ENCODE measurements around the gene ATF7. TPM values are rescaled to one million over a fixed set of nuclear protein-coding genes. Genes with fewer than 3 reads are reported as not detected.

Gene ATF7
- total and polyA plus RNA-seq, 2 donors (not counting 3 experiments of a cell fraction or from before 2014, with no cell fraction given): 36.0 to 68.5 TPM

DNA sequence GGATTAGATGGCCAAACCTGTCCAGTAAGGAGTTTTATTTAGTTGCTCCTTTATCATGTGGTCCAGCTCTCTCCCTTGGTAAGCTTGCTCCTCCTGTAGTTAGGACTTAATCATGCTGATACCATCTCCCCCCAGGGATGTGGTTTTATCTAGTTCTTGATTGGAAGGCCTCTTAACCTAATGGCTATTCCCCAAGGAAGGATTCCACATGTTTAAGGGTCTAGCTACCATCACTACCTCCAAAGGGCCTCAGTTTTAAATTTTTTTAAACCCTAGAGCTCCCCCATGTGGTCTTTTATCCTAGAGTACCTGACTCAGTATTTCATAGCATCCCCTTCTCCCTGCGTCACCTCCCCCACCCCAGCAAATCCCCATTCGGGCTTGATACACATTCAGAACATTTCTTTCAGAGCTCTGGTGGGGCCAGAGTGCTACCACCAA, 149.4 kb downstream of the ATF7 start:
- DNase-seq (ENCODE audit: low read depth, low spot score) (peak; percentile 36), FAIRE-seq (no peak)
- POLR2A ChIA-PET: interaction anchor here (1.4 kb wide), 1 partner anchor 24 kb away, joined by 5 read pairs; the partner anchor contains the start of gene TARBP2
- H3K27me3 ChIP-seq (ENCODE audit: control insufficient read depth in 2 of 2, insufficient read depth in 2 of 2, low read length in 2 of 2): no peaks in the 10 kb centered on the region
- no peak overlapping the region for H3K9ac ChIP-seq (replicated peaks; ENCODE audit: extremely low read depth, insufficient read depth, low read length)
- no peak overlapping the region for H2AFZ ChIP-seq (ENCODE audit: low read depth, low read length)
- H3K36me3 ChIP-seq (ENCODE audit: control insufficient read depth in 2 of 2, extremely low read depth in 1 of 2, insufficient read depth in 2 of 2, low read length in 2 of 2): peaks cover 62 to 71% of the 10 kb centered on the region in 2 experiments
- peaks cover 14% of the 10 kb centered on the region for H4K20me1 ChIP-seq (replicated peaks; ENCODE audit: control insufficient read depth, extremely low read depth, insufficient read depth, low read length)
- no peak overlapping the region for H3K4me3 ChIP-seq (replicated peaks in 1 of 3; ENCODE audit: insufficient read depth in 1 of 3, low read depth in 1 of 3, low read length in 3 of 3)
- intact Hi-C loops (cut with micrococcal nuclease) (no loop called here), dilution Hi-C loops (cut with MboI; ENCODE audit: extremely low pct_ligation_motif_present, low sequenced_read_pairs) (no loop called here)
- CTCF ChIA-PET: interaction anchor here (0.8 to 5.6 kb wide), 13 partner anchors 9 to 150 kb away, joined by 3 to 48 read pairs (median 6); partner anchors contain the start of genes NPFF and TARBP2
- peaks cover 49% of the 10 kb centered on the region for H3K79me2 ChIP-seq (ENCODE audit: control insufficient read depth, insufficient read depth, low read length)
- no peaks in the 10 kb centered on the region for H3K9me3 ChIP-seq (replicated peaks; ENCODE audit: control insufficient read depth, insufficient read depth, low read length)
- no peak overlapping the region for H3K27ac ChIP-seq (ENCODE audit: insufficient read depth, low read depth, low read length)
- BruUV-seq (replicated peaks): no TSS peak
- TF ChIP-seq POLR2AphosphoS5 (IDR thresholded peaks at IDR 0.05; ENCODE audit: insufficient read depth, low read depth, low read length) (peak; percentile 36), CTCF (IDR thresholded peaks at IDR 0.05; ENCODE audit: extremely low read depth in 1 of 2, insufficient read depth in 1 of 2, low read depth in 1 of 2, low read length in 2 of 2) (peak; percentile 18 to 29)
- TF ChIP-seq, protein P1, sequence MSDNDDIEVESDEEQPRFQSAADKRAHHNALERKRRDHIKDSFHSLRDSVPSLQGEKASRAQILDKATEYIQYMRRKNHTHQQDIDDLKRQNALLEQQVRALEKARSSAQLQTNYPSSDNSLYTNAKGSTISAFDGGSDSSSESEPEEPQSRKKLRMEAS (IDR thresholded peaks at IDR 0.05; ENCODE audit: insufficient read depth, insufficient read length): no peak
- no peaks in the 10 kb centered on the region for H3K9me1 ChIP-seq (replicated peaks; ENCODE audit: control insufficient read depth, extremely low read depth, insufficient read depth, low read length)
- no peak overlapping the region for H3K4me2 ChIP-seq (ENCODE audit: insufficient read depth, low read length)
- H3K4me1 ChIP-seq (ENCODE audit: control insufficient read depth, extremely low read depth, insufficient read depth, low read length): no peaks in the 10 kb centered on the region

- no TSS peak for BruUV-seq (replicated peaks)
- Histone ChIP-seq H3K79me2 (ENCODE audit: control insufficient read depth, insufficient read depth, low read length) (peaks cover 63% of the 10 kb centered on the region), H3K36me3 (ENCODE audit: control insufficient read depth in 2 of 2, extremely low read depth in 1 of 2, insufficient read depth in 2 of 2, low read length in 2 of 2) (peaks cover 63 to 70% of the 10 kb centered on the region in 2 experiments), H3K9ac (replicated peaks; ENCODE audit: extremely low read depth, insufficient read depth, low read length) (no peak overlapping the region), H3K9me3 (replicated peaks; ENCODE audit: control insufficient read depth, insufficient read depth, low read length) (no peaks in the 10 kb centered on the region), H3K4me2 (ENCODE audit: insufficient read depth, low read length) (no peak overlapping the region), H3K27me3 (ENCODE audit: control insufficient read depth in 2 of 2, insufficient read depth in 2 of 2, low read length in 2 of 2) (no peaks in the 10 kb centered on the region), H3K27ac (ENCODE audit: insufficient read depth, low read depth, low read length) (no peak overlapping the region), H3K4me1 (ENCODE audit: control insufficient read depth, extremely low read depth, insufficient read depth, low read length) (no peaks in the 10 kb centered on the region), H2AFZ (ENCODE audit: low read depth, low read length) (no peak overlapping the region), H3K4me3 (replicated peaks in 1 of 3; ENCODE audit: insufficient read depth in 1 of 3, low read depth in 1 of 3, low read length in 3 of 3) (no peak overlapping the region), H4K20me1 (replicated peaks; ENCODE audit: control insufficient read depth, extremely low read depth, insufficient read depth, low read length) (peaks cover 14% of the 10 kb centered on the region), H3K9me1 (replicated peaks; ENCODE audit: control insufficient read depth, extremely low read depth, insufficient read depth, low read length) (no peaks in the 10 kb centered on the region)
- ChIA-PET CTCF (interaction anchor here (3.3 to 5.6 kb wide), 2 partner anchors 34 to 122 kb away, joined by 19 to 48 read pairs; partner anchors contain the start of gene NPFF), POLR2A (interaction anchor here (1.8 kb wide), 1 partner anchor 26 kb away, joined by 5 read pairs; the partner anchor contains the start of gene TARBP2)
- FAIRE-seq (no peak), DNase-seq (ENCODE audit: low read depth, low spot score) (no peak)
- TF ChIP-seq GATA2 (IDR thresholded peaks at IDR 0.05; ENCODE audit: insufficient read depth, insufficient read length, low read depth, low read length): no peak
- no peak for TF ChIP-seq POLR2A (IDR thresholded peaks at IDR 0.05; ENCODE audit: low read depth, low read length)
- TF ChIP-seq FOS (IDR thresholded peaks at IDR 0.05; ENCODE audit: borderline replicate concordance, insufficient read depth, low read length): no peak
- no peak for TF ChIP-seq MYC (IDR thresholded peaks at IDR 0.05; ENCODE audit: low read depth, low read length)
- TF ChIP-seq, protein P1 (IDR thresholded peaks at IDR 0.05; ENCODE audit: insufficient read depth, insufficient read length): no peak
- TF ChIP-seq JUN (IDR thresholded peaks at IDR 0.05; ENCODE audit: borderline replicate concordance, insufficient read depth, insufficient read length, low read depth): no peak
- TF ChIP-seq CTCF (IDR thresholded peaks at IDR 0.05; ENCODE audit: extremely low read depth in 1 of 2, insufficient read depth in 1 of 2, low read depth in 1 of 2, low read length in 2 of 2): no peak
- no peak for TF ChIP-seq EZH2 (IDR thresholded peaks at IDR 0.05; ENCODE audit: borderline replicate concordance, low read depth, low read length, severe bottlenecking)
- no peak for TF ChIP-seq POLR2AphosphoS5 (IDR thresholded peaks at IDR 0.05; ENCODE audit: insufficient read depth, low read depth, low read length)
- dilution Hi-C loops (cut with MboI; ENCODE audit: extremely low pct_ligation_motif_present, low sequenced_read_pairs) (no loop called here), intact Hi-C loops (cut with micrococcal nuclease) (no loop called here)
Observed at GRCh38 chr12:53474819-53475218, 151.4 kb downstream of the ATF7 start.
